SK-N-SH (cell line): ENCODE measurements around the gene NRSN1. TPM values are rescaled to one million over a fixed set of nuclear protein-coding genes. Genes with fewer than 3 reads are reported as not detected.

Experiments used
- CTCF ChIA-PET: fragments of 300-600, 350-600 bp; formaldehyde crosslinking; extraction: SDS; loops from one replicate; lab custom pipeline; 2021; lab: Yijun Ruan, JAX
- POLR2A ChIA-PET: fragments of 350-600 bp; sonication (Branson Sonifier 250); formaldehyde crosslinking; extraction: SDS; loops from one replicate; lab custom pipeline; 2020; ENCODE audit warnings: antibody characterized with exemption, inconsistent platforms; lab: Yijun Ruan, JAX
- DNase-seq: peaks from one replicate; pipeline ENCODE4 v3.0.0; 2012
- H2AFZ ChIP-seq: fragments of 200-600 bp; sonication (generic); 2 replicates; pipeline ENCODE4 v1.8.1; 2016; ENCODE audit warnings: antibody characterized with exemption, mild to moderate bottlenecking, low read depth
- H3F3A ChIP-seq: fragments of 200-600 bp; sonication (generic); replicated peaks from 2 replicates; pipeline ENCODE3; 2016; ENCODE audit warnings: antibody characterized with exemption, mild to moderate bottlenecking; ENCODE audit not compliant: insufficient read depth
- H3K27ac ChIP-seq, 2 experiments: fragments of 200-500 bp in 1 of 2; fragments of 200-600 bp in 1 of 2; sonication (Bioruptor generic) in 1 of 2; sonication (generic), shearing (Covaris generic) in 1 of 2; 2 replicates each; pipeline versions ENCODE4 v1.5.1 to v1.6.1; 2014 to 2016; ENCODE audit warnings: low read depth in 2 of 2, inconsistent platforms in 1 of 2, low read length in 1 of 2, mild to moderate bottlenecking in 1 of 2, mixed read lengths in 1 of 2
- H3K27me3 ChIP-seq: fragments of 200-600 bp; sonication (generic), shearing (Covaris generic); 2 replicates; pipeline ENCODE4 v1.6.1; 2016; ENCODE audit warnings: mixed run types; ENCODE audit not compliant: insufficient read depth
- H3K36me3 ChIP-seq, 2 experiments: fragments of 200-500 bp in 1 of 2; fragments of 200-600 bp in 1 of 2; sonication (Bioruptor generic) in 1 of 2; sonication (generic) in 1 of 2; replicated peaks in 1 of 2; 2 replicates each; pipeline versions ENCODE3 to v1.5.1; 2014 to 2016; ENCODE audit warnings: low read length in 1 of 2, mild to moderate bottlenecking in 1 of 2; ENCODE audit not compliant: insufficient read depth in 2 of 2, control insufficient read depth in 1 of 2
- H3K4me1 ChIP-seq, 2 experiments: fragments of 200-500 bp in 1 of 2; fragments of 200-600 bp in 1 of 2; sonication (Bioruptor generic) in 1 of 2; sonication (generic), shearing (Covaris generic) in 1 of 2; 2 replicates each; pipeline versions ENCODE4 v1.5.1 to v1.6.1; 2014 to 2016; ENCODE audit warnings: low read depth in 1 of 2, low read length in 1 of 2, mixed run types in 1 of 2; ENCODE audit not compliant: insufficient read depth in 2 of 2, control insufficient read depth in 1 of 2
- H3K4me2 ChIP-seq: fragments of 200-600 bp; sonication (generic), shearing (Covaris generic); 2 replicates; pipeline ENCODE4 v1.6.1; 2017; ENCODE audit warnings: mixed run types
- H3K4me3 ChIP-seq, 2 experiments: fragments of 200-500 bp in 1 of 2; fragments of 200-600 bp in 1 of 2; sonication (Bioruptor generic) in 1 of 2; sonication (generic), shearing (Covaris generic) in 1 of 2; 2 replicates each; pipeline versions ENCODE4 v1.5.1 to v1.8.1; 2014 to 2016; ENCODE audit warnings: low read depth in 2 of 2, inconsistent platforms in 1 of 2, low read length in 1 of 2, mild to moderate bottlenecking in 1 of 2, mixed read lengths in 1 of 2, moderate library complexity in 1 of 2
- H3K79me2 ChIP-seq: fragments of 200-600 bp; sonication (generic); 2 replicates; pipeline ENCODE4 v1.8.1; 2017; ENCODE audit warnings: mild to moderate bottlenecking; ENCODE audit not compliant: insufficient read depth
- H3K9ac ChIP-seq: fragments of 200-600 bp; sonication (generic); 2 replicates; pipeline ENCODE4 v1.6.1; 2017; ENCODE audit warnings: mixed run types
- H3K9me2 ChIP-seq: fragments of 200-600 bp; sonication (generic); 2 replicates; pipeline ENCODE4 v1.6.1; 2017; ENCODE audit warnings: mixed run types
- H3K9me3 ChIP-seq: fragments of 200-600 bp; sonication (generic); 2 replicates; pipeline ENCODE4 v1.6.1; 2017; ENCODE audit warnings: mixed run types, mild to moderate bottlenecking, moderate library complexity
- H4K20me1 ChIP-seq: fragments of 200-600 bp; sonication (generic); 2 replicates; pipeline ENCODE4 v1.6.1; 2017; ENCODE audit warnings: mild to moderate bottlenecking, mixed run types; ENCODE audit not compliant: insufficient read depth
- CHD2 ChIP-seq: fragments of 150-350 bp; IDR thresholded peaks from 2 replicates; pipeline ENCODE4 v1.6.1; 2018; ENCODE audit warnings: low read length; ENCODE audit not compliant: partially characterized antibody
- EP300 ChIP-seq, 2 experiments: IDR thresholded peaks; 2 replicates each; pipeline versions ENCODE4 v1.4.0 to v1.6.1; 2012; ENCODE audit warnings: borderline replicate concordance in 1 of 2, low read depth in 1 of 2, low read length in 1 of 2
- FOXJ3 ChIP-seq: sonication (generic); formaldehyde crosslinking; IDR thresholded peaks from 2 replicates; pipeline ENCODE4 v1.5.1; 2020; ENCODE audit warnings: mild to moderate bottlenecking, missing genetic modification reagents
- GATA2 ChIP-seq: sonication (generic); formaldehyde crosslinking; IDR thresholded peaks from 2 replicates; pipeline ENCODE4 v1.5.0; 2020; ENCODE audit warnings: mild to moderate bottlenecking, missing genetic modification reagents
- MEF2A ChIP-seq: IDR thresholded peaks from 2 replicates; pipeline ENCODE4 v1.4.0; 2012; ENCODE audit warnings: low read depth, borderline replicate concordance
- MXI1 ChIP-seq: IDR thresholded peaks from 2 replicates; pipeline ENCODE4 v1.6.1; 2012; ENCODE audit warnings: mild to moderate bottlenecking, low read depth, low read length, improper control_type of control experiment
- NFIC ChIP-seq: IDR thresholded peaks from 2 replicates; pipeline ENCODE4 v1.4.0; 2012; ENCODE audit warnings: borderline replicate concordance
- NRF1 ChIP-seq: IDR thresholded peaks from 2 replicates; pipeline ENCODE4 v1.6.1; 2012; ENCODE audit warnings: low read depth, mild to moderate bottlenecking, low read length
- RAD21 ChIP-seq: IDR thresholded peaks from 2 replicates; pipeline ENCODE4 v1.6.1; 2012; ENCODE audit warnings: mild to moderate bottlenecking, low read length
- RCOR1 ChIP-seq: fragments of 150-350 bp; IDR thresholded peaks from 2 replicates; pipeline ENCODE4 v1.6.1; 2017; ENCODE audit warnings: antibody characterized with exemption, low read length
- SIN3A ChIP-seq: IDR thresholded peaks from 2 replicates; pipeline ENCODE4 v1.6.1; 2012; ENCODE audit warnings: low read depth, mild to moderate bottlenecking, low read length, moderate library complexity, borderline replicate concordance
- SMC3 ChIP-seq: IDR thresholded peaks from 2 replicates; pipeline ENCODE4 v1.6.1; 2012; ENCODE audit warnings: low read depth, low read length, improper control_type of control experiment
- USF2 ChIP-seq: fragments of 150-350 bp; IDR thresholded peaks from 2 replicates; pipeline ENCODE4 v1.6.1; 2017; ENCODE audit warnings: antibody characterized with exemption, low read length, low read depth, borderline replicate concordance
- WGBS: methylation state at CpG from one replicate; pipeline ENCODE4 v1.1.6; 2017; ENCODE audit warnings: low lambda C conversion rate; 5-methylcytosine and 5-hydroxymethylcytosine counted together
- polyA plus RNA-seq, 3 experiments: library from polyadenylated mRNA; depleted of rRNA; stranded (reverse); fragments of >200 nt; gene quantifications; 2 replicates each; pipeline ENCODE4 v1.2.3, GENCODE V29; 2012
- TF ChIP-seq, protein P1 (sequence below): IDR thresholded peaks from 2 replicates; pipeline ENCODE4; 2012
- TF ChIP-seq, protein P2 (sequence below): IDR thresholded peaks from 2 replicates; pipeline ENCODE4 v1.4.0; 2012; ENCODE audit warnings: low read depth
- TF ChIP-seq, protein P3 (sequence below): IDR thresholded peaks from 2 replicates; pipeline ENCODE4 v1.6.1; 2012; ENCODE audit warnings: mild to moderate bottlenecking, low read depth, low read length, moderate library complexity
- TF ChIP-seq, protein P4 (sequence below): fragments of 150-350 bp; IDR thresholded peaks from 2 replicates; pipeline ENCODE4 v1.6.1; 2016; ENCODE audit warnings: mild to moderate bottlenecking, low read depth, low read length
- TF ChIP-seq, protein P5 (sequence below): IDR thresholded peaks from 2 replicates; pipeline ENCODE4 v1.4.0; 2012; ENCODE audit warnings: low read depth, borderline replicate concordance

NRSN1 gene
- polyA plus RNA-seq, 1 of the 3 experiments (the other 2 are of a cell fraction): 0.02 TPM

DNA sequence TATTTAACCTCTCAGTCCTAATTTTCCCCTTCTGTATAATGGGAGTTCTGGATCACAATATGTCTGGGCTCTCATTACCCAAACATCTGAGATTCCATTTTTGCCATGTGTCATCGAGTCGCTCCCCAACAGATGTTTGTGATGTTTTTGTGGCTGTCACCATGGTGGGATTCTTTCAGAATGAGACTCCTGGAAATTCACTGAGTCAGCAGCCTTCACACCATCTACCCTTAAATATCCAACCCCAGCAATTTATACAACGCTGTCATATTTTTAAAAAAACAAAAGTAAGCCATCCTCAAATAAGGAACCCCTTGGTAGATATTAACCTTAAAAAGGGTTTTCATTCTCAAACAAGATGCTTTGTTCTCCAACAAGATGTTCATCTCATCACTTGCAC, 20.9 kb downstream of the NRSN1 start:
- H2AFZ ChIP-seq: no peak overlapping the region
- no peaks in the 10 kb centered on the region for H3F3A ChIP-seq
- H3K9me2 ChIP-seq: no peaks in the 10 kb centered on the region
- H3K9ac ChIP-seq: no peak overlapping the region
- H3K27ac ChIP-seq: no peak overlapping the region
- H3K79me2 ChIP-seq: no peaks in the 10 kb centered on the region
- TF ChIP-seq NRF1: no peak
- no peaks in the 10 kb centered on the region for H3K27me3 ChIP-seq
- 0 out of 2 replicates have a peak, but pooled peaks cover 3% of the 10 kb centered on the region for H3K9me3 ChIP-seq
- ChIA-PET POLR2A (no interaction called here), CTCF (no interaction called here)
- DNase-seq: no peak
- H3K4me3 ChIP-seq: no peak overlapping the region
- H3K4me1 ChIP-seq: no peaks in the 10 kb centered on the region
- no peaks in the 10 kb centered on the region for H3K36me3 ChIP-seq
- WGBS: 51% methylated on average over 3 of the region's 3 CpGs
- H4K20me1 ChIP-seq: no peaks in the 10 kb centered on the region
- H3K4me2 ChIP-seq: no peak overlapping the region

- H3K9me2 ChIP-seq: no peaks in the 10 kb centered on the region
- H3K4me3 ChIP-seq: no peak overlapping the region
- no peak overlapping the region for H3K4me2 ChIP-seq
- no peaks in the 10 kb centered on the region for H3K36me3 ChIP-seq
- no peaks in the 10 kb centered on the region for H3F3A ChIP-seq
- 26% methylated on average over 8 of the region's 8 CpGs for WGBS
- no peaks in the 10 kb centered on the region for H3K79me2 ChIP-seq
- 0 out of 2 replicates have a peak, but pooled peaks cover 9% of the 10 kb centered on the region for H3K9me3 ChIP-seq
- H2AFZ ChIP-seq: no peak overlapping the region
- no peak overlapping the region for H3K27ac ChIP-seq
- no peaks in the 10 kb centered on the region for H3K27me3 ChIP-seq
- DNase-seq: no peak
- no peaks in the 10 kb centered on the region for H3K4me1 ChIP-seq
- ChIA-PET POLR2A (no interaction called here), CTCF (interaction anchor here (0.6 to 1.0 kb wide), 2 partner anchors 57 to 65 kb away, joined by 3 read pairs; no protein-coding TSS in a partner anchor)
- H4K20me1 ChIP-seq: no peaks in the 10 kb centered on the region
- H3K9ac ChIP-seq: no peak overlapping the region
- no peak for TF ChIP-seq EP300 (IDR thresholded peaks at IDR 0.05; ENCODE audit: borderline replicate concordance in 1 of 2, low read depth in 1 of 2, low read length in 1 of 2)
- TF ChIP-seq, protein P1, sequence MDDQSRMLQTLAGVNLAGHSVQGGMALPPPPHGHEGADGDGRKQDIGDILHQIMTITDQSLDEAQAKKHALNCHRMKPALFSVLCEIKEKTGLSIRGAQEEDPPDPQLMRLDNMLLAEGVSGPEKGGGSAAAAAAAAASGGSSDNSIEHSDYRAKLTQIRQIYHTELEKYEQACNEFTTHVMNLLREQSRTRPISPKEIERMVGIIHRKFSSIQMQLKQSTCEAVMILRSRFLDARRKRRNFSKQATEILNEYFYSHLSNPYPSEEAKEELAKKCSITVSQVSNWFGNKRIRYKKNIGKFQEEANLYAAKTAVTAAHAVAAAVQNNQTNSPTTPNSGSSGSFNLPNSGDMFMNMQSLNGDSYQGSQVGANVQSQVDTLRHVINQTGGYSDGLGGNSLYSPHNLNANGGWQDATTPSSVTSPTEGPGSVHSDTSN: no peak
- TF ChIP-seq NFIC: no peak
- TF ChIP-seq RCOR1: no peak
- no peak for TF ChIP-seq SIN3A
- TF ChIP-seq RAD21: no peak
- TF ChIP-seq GATA2: no peak
- TF ChIP-seq USF2: no peak
- TF ChIP-seq, protein P2, sequence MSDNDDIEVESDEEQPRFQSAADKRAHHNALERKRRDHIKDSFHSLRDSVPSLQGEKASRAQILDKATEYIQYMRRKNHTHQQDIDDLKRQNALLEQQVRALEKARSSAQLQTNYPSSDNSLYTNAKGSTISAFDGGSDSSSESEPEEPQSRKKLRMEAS: no peak
- TF ChIP-seq, protein P3, sequence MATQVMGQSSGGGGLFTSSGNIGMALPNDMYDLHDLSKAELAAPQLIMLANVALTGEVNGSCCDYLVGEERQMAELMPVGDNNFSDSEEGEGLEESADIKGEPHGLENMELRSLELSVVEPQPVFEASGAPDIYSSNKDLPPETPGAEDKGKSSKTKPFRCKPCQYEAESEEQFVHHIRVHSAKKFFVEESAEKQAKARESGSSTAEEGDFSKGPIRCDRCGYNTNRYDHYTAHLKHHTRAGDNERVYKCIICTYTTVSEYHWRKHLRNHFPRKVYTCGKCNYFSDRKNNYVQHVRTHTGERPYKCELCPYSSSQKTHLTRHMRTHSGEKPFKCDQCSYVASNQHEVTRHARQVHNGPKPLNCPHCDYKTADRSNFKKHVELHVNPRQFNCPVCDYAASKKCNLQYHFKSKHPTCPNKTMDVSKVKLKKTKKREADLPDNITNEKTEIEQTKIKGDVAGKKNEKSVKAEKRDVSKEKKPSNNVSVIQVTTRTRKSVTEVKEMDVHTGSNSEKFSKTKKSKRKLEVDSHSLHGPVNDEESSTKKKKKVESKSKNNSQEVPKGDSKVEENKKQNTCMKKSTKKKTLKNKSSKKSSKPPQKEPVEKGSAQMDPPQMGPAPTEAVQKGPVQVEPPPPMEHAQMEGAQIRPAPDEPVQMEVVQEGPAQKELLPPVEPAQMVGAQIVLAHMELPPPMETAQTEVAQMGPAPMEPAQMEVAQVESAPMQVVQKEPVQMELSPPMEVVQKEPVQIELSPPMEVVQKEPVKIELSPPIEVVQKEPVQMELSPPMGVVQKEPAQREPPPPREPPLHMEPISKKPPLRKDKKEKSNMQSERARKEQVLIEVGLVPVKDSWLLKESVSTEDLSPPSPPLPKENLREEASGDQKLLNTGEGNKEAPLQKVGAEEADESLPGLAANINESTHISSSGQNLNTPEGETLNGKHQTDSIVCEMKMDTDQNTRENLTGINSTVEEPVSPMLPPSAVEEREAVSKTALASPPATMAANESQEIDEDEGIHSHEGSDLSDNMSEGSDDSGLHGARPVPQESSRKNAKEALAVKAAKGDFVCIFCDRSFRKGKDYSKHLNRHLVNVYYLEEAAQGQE: no peak
- TF ChIP-seq, protein P4, sequence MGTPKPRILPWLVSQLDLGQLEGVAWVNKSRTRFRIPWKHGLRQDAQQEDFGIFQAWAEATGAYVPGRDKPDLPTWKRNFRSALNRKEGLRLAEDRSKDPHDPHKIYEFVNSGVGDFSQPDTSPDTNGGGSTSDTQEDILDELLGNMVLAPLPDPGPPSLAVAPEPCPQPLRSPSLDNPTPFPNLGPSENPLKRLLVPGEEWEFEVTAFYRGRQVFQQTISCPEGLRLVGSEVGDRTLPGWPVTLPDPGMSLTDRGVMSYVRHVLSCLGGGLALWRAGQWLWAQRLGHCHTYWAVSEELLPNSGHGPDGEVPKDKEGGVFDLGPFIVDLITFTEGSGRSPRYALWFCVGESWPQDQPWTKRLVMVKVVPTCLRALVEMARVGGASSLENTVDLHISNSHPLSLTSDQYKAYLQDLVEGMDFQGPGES: no peak
- TF ChIP-seq CHD2: no peak
- TF ChIP-seq, protein P5, sequence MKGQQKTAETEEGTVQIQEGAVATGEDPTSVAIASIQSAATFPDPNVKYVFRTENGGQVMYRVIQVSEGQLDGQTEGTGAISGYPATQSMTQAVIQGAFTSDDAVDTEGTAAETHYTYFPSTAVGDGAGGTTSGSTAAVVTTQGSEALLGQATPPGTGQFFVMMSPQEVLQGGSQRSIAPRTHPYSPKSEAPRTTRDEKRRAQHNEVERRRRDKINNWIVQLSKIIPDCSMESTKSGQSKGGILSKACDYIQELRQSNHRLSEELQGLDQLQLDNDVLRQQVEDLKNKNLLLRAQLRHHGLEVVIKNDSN: no peak
- no peak for TF ChIP-seq MEF2A
- TF ChIP-seq MXI1: no peak
- TF ChIP-seq SMC3: no peak
- no peak for TF ChIP-seq FOXJ3 (CRISPR knock-in tag)
These were observed 21.6 kb downstream of the NRSN1 start for GRCh38 chr6:24147511-24148153.
